ENCODE measurements around the gene AFF3. TPM values are rescaled to one million over a fixed set of nuclear protein-coding genes. Genes with fewer than 3 reads are reported as not detected.
"Not testable (repeated sequence)": the region's sequence is repeated elsewhere in the genome, so short reads cannot be mapped to it uniquely, and the experiment has no call there.

Gene AFF3
- total RNA-seq, 3 donors from 2014 or later (not counting 1 experiment from before 2014, with no cell fraction given): 4.6 to 9.6 (median 5.6) TPM

GRCh38 chr2:99948010-99948409 lies 194.4 kb downstream of the AFF3 start:
- Histone ChIP-seq H3K27ac (ENCODE audit: low read length) (no peak overlapping the region), H3K4me3 (ENCODE audit: low read length) (no peak overlapping the region), H3K9me3 (ENCODE audit: control insufficient read depth, insufficient read depth, low read length) (no peaks in the 10 kb centered on the region), H3K36me3 (ENCODE audit: control insufficient read depth, insufficient read depth, low read length) (no peaks in the 10 kb centered on the region), H3K27me3 (ENCODE audit: control insufficient read depth, insufficient read depth, low read length) (no peaks in the 10 kb centered on the region), H3K4me1 (ENCODE audit: control insufficient read depth, insufficient read depth, low read length) (no peaks in the 10 kb centered on the region)
- Mint-ChIP-seq H3K4me1 (no peaks in the 10 kb centered on the region), H3K4me3 (no peak overlapping the region), H3K36me3 (no peaks in the 10 kb centered on the region), H3K9me3 (no peaks in the 10 kb centered on the region), H3K27ac (no peak overlapping the region), H3K27me3 (ENCODE audit: low read depth in 2 of 2) (no peaks in the 10 kb centered on the region)
- DNase-seq: no peak
- ATAC-seq: no peak
- intact Hi-C loops (cut with micrococcal nuclease): no loop called here
- 98% methylated on average over 5 of the region's 5 CpGs for WGBS (ENCODE audit: insufficient coverage)
- TF ChIP-seq, protein P1, sequence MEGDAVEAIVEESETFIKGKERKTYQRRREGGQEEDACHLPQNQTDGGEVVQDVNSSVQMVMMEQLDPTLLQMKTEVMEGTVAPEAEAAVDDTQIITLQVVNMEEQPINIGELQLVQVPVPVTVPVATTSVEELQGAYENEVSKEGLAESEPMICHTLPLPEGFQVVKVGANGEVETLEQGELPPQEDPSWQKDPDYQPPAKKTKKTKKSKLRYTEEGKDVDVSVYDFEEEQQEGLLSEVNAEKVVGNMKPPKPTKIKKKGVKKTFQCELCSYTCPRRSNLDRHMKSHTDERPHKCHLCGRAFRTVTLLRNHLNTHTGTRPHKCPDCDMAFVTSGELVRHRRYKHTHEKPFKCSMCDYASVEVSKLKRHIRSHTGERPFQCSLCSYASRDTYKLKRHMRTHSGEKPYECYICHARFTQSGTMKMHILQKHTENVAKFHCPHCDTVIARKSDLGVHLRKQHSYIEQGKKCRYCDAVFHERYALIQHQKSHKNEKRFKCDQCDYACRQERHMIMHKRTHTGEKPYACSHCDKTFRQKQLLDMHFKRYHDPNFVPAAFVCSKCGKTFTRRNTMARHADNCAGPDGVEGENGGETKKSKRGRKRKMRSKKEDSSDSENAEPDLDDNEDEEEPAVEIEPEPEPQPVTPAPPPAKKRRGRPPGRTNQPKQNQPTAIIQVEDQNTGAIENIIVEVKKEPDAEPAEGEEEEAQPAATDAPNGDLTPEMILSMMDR (IDR thresholded peaks at IDR 0.05): no peak

- H3K4me3 ChIP-seq (ENCODE audit: low read length); H3K36me3 ChIP-seq (ENCODE audit: control insufficient read depth, insufficient read depth, low read length); H3K27me3 Mint-ChIP-seq (ENCODE audit: low read depth in 2 of 2); H3K4me1 ChIP-seq (ENCODE audit: control insufficient read depth, insufficient read depth, low read length); H3K9me3 Mint-ChIP-seq; H3K36me3 Mint-ChIP-seq; intact Hi-C loops (cut with micrococcal nuclease); H3K27ac ChIP-seq (ENCODE audit: low read length); H3K27me3 ChIP-seq (ENCODE audit: control insufficient read depth, insufficient read depth, low read length); H3K27ac Mint-ChIP-seq; H3K4me1 Mint-ChIP-seq; DNase-seq; H3K4me3 Mint-ChIP-seq; H3K9me3 ChIP-seq (ENCODE audit: control insufficient read depth, insufficient read depth, low read length); ATAC-seq: not testable (repeated sequence)
- 94% methylated on average over 4 of the region's 4 CpGs for WGBS (ENCODE audit: insufficient coverage)
Observed at GRCh38 chr2:99947366-99947765, 195.0 kb downstream of the AFF3 start.

DNA sequence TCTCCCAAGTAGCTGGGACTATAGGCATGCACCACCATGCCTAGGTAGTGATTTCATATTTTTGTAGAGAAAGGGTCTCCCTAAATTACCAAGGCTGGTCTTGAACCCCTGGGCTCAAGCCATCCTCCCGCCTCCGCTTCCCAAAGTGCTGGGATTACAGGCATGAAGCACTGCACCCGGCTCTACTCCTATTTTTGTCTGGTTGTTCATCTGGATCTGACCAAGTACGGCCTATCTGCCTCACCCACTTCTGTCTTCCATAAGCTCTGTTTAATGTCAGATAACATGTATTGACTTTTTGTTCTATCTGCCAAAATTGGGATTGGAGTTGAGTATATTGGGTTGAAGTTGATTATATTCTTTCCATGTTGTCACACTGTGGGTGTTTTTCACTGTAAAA lies 198.4 kb downstream of the AFF3 start:
- H3K27ac ChIP-seq (ENCODE audit: low read length): no peak overlapping the region
- 93% methylated on average over 4 of the region's 4 CpGs for WGBS (ENCODE audit: insufficient coverage)
- H3K4me3 Mint-ChIP-seq: no peak overlapping the region
- H3K36me3 Mint-ChIP-seq: no peaks in the 10 kb centered on the region
- intact Hi-C loops (cut with micrococcal nuclease): no loop called here
- no peaks in the 10 kb centered on the region for H3K9me3 ChIP-seq (ENCODE audit: control insufficient read depth, insufficient read depth, low read length)
- no peaks in the 10 kb centered on the region for H3K4me1 ChIP-seq (ENCODE audit: control insufficient read depth, insufficient read depth, low read length)
- H3K4me3 ChIP-seq (ENCODE audit: low read length): no peak overlapping the region
- no peaks in the 10 kb centered on the region for H3K27me3 Mint-ChIP-seq (ENCODE audit: low read depth in 2 of 2)
- TF ChIP-seq, protein P1 (IDR thresholded peaks at IDR 0.05): no peak
- no peak overlapping the region for H3K27ac Mint-ChIP-seq
- H3K36me3 ChIP-seq (ENCODE audit: control insufficient read depth, insufficient read depth, low read length): no peaks in the 10 kb centered on the region
- ATAC-seq: no peak
- no peak for DNase-seq
- H3K27me3 ChIP-seq (ENCODE audit: control insufficient read depth, insufficient read depth, low read length): no peaks in the 10 kb centered on the region
- no peaks in the 10 kb centered on the region for H3K9me3 Mint-ChIP-seq
- no peaks in the 10 kb centered on the region for H3K4me1 Mint-ChIP-seq

- 83% methylated on average over 6 of the region's 6 CpGs for WGBS (ENCODE audit: insufficient coverage)
- no peaks in the 10 kb centered on the region for H3K9me3 Mint-ChIP-seq
- H3K27ac ChIP-seq (ENCODE audit: low read length): no peak overlapping the region
- H3K27me3 ChIP-seq (ENCODE audit: control insufficient read depth, insufficient read depth, low read length): no peaks in the 10 kb centered on the region
- no peaks in the 10 kb centered on the region for H3K36me3 Mint-ChIP-seq
- ATAC-seq: no peak
- no peak overlapping the region for H3K4me3 ChIP-seq (ENCODE audit: low read length)
- H3K27ac Mint-ChIP-seq: no peak overlapping the region
- H3K36me3 ChIP-seq (ENCODE audit: control insufficient read depth, insufficient read depth, low read length): no peaks in the 10 kb centered on the region
- H3K9me3 ChIP-seq (ENCODE audit: control insufficient read depth, insufficient read depth, low read length): no peaks in the 10 kb centered on the region
- no peaks in the 10 kb centered on the region for H3K27me3 Mint-ChIP-seq (ENCODE audit: low read depth in 2 of 2)
- intact Hi-C loops (cut with micrococcal nuclease): no loop called here
- no peaks in the 10 kb centered on the region for H3K4me1 Mint-ChIP-seq
- H3K4me3 Mint-ChIP-seq: no peak overlapping the region
- no peaks in the 10 kb centered on the region for H3K4me1 ChIP-seq (ENCODE audit: control insufficient read depth, insufficient read depth, low read length)
- DNase-seq: no peak
- TF ChIP-seq, protein P1 (IDR thresholded peaks at IDR 0.05): no peak
Observed at GRCh38 chr2:99942561-99943347, 199.6 kb downstream of the AFF3 start.

All from natural killer cell (primary cell).